Stimulated activated naive B cell treated with anti-CD40 and anti-IgM and Interleukin-4, amounts not matched to agents 10 μg/mL and 1 μg/mL and 100 μg/mL, for 72 hours (primary cell): ENCODE measurements around the gene TFAP2E.

Experiments
- ATAC-seq, 2 donors: fragments of 150-1000 bp; cut with Tn5 transposase; replicated peaks; 2 replicates each; pipeline ENCODE4 v1.10.0; 2021; ENCODE audit warnings: moderate library complexity in 1 of 2
- DNase-seq: peaks from one replicate; pipeline ENCODE4 v3.0.0; 2021
- H3K27ac Mint-ChIP-seq: one replicate; pipeline ENCODE4 v1.8.0; 2022; ENCODE audit warnings: mild to moderate bottlenecking, mixed read lengths
- H3K27me3 Mint-ChIP-seq, 2 donors: one replicate each; pipeline ENCODE4 v1.8.0; 2022; ENCODE audit warnings: mixed read lengths in 2 of 2
- H3K36me3 Mint-ChIP-seq, 2 donors: one replicate each; pipeline ENCODE4 v1.8.0; 2022; ENCODE audit warnings: mixed read lengths in 2 of 2, mild to moderate bottlenecking in 1 of 2
- H3K4me1 Mint-ChIP-seq, 2 donors: one replicate each; pipeline ENCODE4 v1.8.0; 2022; ENCODE audit warnings: mixed read lengths in 2 of 2, mild to moderate bottlenecking in 1 of 2
- H3K4me3 Mint-ChIP-seq, 2 donors: one replicate each; pipeline ENCODE4 v1.8.0; 2022; ENCODE audit warnings: mild to moderate bottlenecking in 2 of 2, mixed read lengths in 2 of 2, moderate library complexity in 1 of 2
- H3K9me3 Mint-ChIP-seq, 2 donors: one replicate each; pipeline ENCODE4 v1.8.0; 2022; ENCODE audit warnings: mixed read lengths in 2 of 2, mild to moderate bottlenecking in 1 of 2

Gene TFAP2E

DNA sequence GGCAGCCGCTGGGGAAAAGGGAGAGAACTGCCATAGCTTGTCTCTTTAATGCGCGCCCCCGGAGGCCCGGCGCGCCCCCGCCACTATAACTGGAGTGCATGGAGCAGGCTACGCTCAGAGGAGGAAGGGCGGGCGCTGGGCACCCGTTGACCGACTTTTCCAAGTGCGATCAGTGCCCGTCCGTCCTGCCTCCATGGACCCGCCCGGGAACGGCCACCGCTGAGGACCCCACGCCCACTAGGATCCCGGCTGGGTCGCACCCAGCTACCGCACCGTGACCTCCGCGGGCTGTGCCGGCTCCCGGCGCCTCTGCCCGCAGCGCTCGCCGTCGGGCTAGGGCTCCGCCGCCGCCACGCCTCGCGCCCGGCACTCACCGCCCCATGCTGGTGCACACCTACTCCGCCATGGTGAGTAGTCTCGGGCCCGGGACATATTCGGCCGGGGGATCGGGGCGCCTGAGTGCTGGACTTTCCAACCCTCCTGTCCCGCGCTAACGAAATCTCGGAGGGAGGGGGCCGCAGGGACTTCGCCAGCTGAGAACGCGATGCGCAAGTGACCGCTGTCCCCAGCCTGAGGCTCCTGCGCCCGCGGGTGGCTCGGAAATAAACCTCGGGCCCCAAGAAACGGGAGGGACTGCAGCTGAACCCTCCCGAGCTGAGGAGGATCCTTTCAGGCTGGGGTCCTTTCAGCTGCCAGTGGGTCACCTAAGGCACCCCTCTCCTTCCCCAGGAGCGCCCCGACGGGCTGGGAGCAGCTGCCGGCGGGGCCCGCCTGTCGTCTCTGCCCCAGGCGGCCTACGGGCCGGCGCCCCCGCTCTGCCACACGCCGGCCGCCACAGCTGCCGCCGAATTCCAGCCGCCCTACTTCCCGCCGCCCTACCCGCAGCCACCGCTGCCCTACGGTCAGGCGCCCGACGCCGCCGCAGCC is at the start of gene TFAP2E:
Gene TFAP2E (plus strand): TSS at position 117 of the 927 bp plus-strand sequence. CDS start 264 bp downstream, at position 381.
- no peak for ATAC-seq

DNA sequence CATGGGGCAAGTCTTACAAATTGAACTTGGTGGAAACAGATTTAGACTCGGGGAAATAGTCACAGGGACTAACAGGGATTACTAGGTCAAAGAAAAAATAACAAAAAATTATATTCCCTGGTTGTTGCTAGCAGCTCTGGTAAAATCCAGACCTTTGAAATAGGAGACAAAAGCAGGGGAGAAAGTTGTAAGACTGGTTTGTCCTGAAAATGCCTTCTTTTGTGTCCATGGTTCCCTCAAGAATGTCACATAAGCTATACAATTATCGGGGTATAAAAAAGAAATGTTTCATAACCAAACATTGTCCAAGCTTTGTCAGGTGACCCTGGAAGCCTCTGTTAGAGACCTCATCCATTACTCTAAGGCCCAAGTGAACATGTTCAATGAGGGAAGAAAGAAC is 49.0 kb upstream of the TFAP2E start:
- Mint-ChIP-seq H3K36me3 (peaks cover 21 to 44% of the 10 kb centered on the region in 2 donors), H3K9me3 (peaks cover 11 to 12% of the 10 kb centered on the region in 2 donors), H3K27me3 (no peaks in the 10 kb centered on the region), H3K4me1 (peaks cover 0 to 5% of the 10 kb centered on the region in 2 donors), H3K4me3 (no peak overlapping the region), H3K27ac (no peak overlapping the region)
- ATAC-seq, result no peak
- no peak for DNase-seq

More for the DNA sequence above, at the start of gene TFAP2E:
- peaks cover 27 to 33% of the 10 kb centered on the region in 2 donors for H3K4me1 Mint-ChIP-seq
- H3K27me3 Mint-ChIP-seq, result peaks cover 15 to 22% of the 10 kb centered on the region in 2 donors
- H3K27ac Mint-ChIP-seq, result no peak within 1 kb of the TSS
- H3K36me3 Mint-ChIP-seq, result peaks cover 0 to 3% of the 10 kb centered on the region in 2 donors
- H3K4me3 Mint-ChIP-seq, result peak within 1 kb of the TSS in 1 of 2 donors; percentile 38
- no peak for DNase-seq
- no peaks in the 10 kb centered on the region for H3K9me3 Mint-ChIP-seq

DNA sequence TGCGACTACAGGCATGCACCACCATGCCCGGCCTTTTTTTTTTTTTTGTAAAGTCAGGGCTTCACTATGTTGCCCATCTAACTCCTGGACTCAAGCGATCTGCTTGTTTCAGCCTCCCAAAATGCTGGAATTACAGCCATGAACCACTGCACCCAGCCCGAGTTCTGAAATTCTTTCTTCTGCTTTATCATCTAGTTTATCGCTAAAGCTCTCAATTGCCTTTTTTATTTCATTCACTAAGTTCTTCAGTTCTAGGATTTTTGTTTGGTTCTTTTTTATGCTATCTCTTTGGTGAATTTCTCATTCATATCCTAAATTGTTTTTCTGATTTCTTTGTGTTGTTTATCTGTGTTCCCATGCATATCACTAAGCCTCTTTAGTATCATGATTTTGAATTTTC is 42.9 kb upstream of the TFAP2E start:
- Mint-ChIP-seq H3K4me3 (no peak overlapping the region), H3K9me3 (peaks cover 16 to 21% of the 10 kb centered on the region in 2 donors), H3K4me1 (peaks cover 3 to 15% of the 10 kb centered on the region in 2 donors), H3K27ac (no peak overlapping the region), H3K27me3 (no peaks in the 10 kb centered on the region), H3K36me3 (peaks cover 32 to 54% of the 10 kb centered on the region in 2 donors)
- DNase-seq, result no peak
- no peak for ATAC-seq

DNA sequence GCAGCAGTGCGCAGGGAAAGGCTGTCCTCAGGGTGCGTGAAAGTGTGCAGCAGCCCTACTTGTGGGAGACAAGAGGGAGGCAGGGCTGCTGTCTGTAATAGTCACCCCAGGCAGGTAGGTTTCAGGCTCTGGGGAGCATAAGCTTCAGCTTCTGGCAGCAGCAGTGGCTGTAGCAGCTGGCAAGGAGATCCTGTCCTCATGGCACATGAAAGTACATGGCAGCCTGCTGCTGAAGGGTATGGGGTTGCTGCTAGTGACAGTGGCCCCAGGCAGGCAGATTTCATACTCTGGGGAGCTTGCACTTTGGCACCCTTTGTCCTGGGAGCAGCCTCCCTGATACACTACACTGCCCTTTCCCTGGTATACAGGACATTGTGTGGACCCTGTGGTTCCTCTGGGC is 42.2 kb upstream of the TFAP2E start:
- Mint-ChIP-seq H3K4me1 (peaks cover 3 to 15% of the 10 kb centered on the region in 2 donors), H3K4me3 (no peak overlapping the region)
- no peak for ATAC-seq

DNA sequence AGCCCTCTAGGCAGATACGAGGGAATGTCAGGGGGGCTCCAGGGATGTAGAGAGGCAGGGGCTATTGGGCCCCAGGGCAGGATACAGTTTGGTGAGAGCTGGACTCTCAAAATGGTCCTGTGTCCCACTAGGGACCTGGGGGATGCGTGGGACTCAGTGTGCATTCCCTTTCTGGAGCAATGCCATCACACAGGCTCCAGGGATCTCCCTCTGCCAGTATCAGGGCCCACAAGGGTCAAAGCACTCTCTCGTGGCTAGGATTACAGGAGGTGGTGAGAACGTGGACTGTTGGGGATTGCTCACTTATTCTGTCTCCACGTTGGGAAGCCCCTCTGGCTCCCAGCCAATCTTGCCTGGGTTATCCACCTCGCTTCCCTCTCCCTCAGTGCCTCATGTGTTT is 41.7 kb upstream of the TFAP2E start:
- no peak for ATAC-seq
- no peak for DNase-seq
- Mint-ChIP-seq H3K27me3 (no peaks in the 10 kb centered on the region), H3K27ac (no peak overlapping the region), H3K4me1 (peaks cover 3 to 15% of the 10 kb centered on the region in 2 donors), H3K4me3 (no peak overlapping the region), H3K9me3 (peaks cover 16 to 21% of the 10 kb centered on the region in 2 donors), H3K36me3 (peaks cover 32 to 49% of the 10 kb centered on the region in 2 donors)

More for the DNA sequence above, 42.2 kb upstream of the TFAP2E start:
- peaks cover 32 to 49% of the 10 kb centered on the region in 2 donors for H3K36me3 Mint-ChIP-seq
- no peak overlapping the region for H3K27ac Mint-ChIP-seq
- H3K27me3 Mint-ChIP-seq, result no peaks in the 10 kb centered on the region
- H3K9me3 Mint-ChIP-seq, result peaks cover 16 to 21% of the 10 kb centered on the region in 2 donors
- no peak for DNase-seq

DNA sequence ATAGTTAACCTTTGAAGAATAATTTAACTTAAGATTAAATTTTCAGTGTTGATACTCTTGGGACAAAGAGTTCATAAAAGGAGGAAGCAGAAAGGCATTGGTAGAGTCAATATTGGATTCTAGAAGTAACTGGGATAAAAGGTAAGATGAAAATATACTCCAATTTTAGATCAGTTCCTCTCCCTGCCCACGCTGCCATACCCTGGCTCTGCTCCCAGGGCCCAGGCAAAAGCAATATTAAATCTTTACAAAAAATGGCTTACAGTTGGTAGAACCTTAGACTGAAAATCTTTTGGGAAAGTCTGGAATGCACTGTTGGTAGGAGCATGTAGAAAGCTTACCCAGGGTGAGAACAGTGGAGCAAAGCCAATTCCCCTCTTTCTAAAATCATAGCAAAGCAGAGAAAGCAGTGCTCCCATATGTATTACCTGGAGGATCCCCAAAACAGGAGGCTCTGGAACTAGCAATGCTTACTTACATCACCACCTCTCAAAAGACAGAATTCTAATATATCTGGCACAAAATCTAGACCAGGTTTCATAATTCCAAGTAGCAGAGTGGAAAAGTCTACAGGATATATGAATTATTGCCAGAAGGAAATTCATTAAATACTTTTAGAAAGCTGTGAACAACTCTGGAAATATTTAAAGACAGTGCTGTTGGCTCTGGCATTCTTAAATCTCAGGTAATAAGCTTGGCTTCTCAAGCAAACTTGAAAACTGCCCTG is 40.5 kb upstream of the TFAP2E start:
- H3K4me3 Mint-ChIP-seq, result no peak overlapping the region
- no peak for DNase-seq
- H3K4me1 Mint-ChIP-seq, result peaks cover 3 to 21% of the 10 kb centered on the region in 2 donors
- H3K27me3 Mint-ChIP-seq, result no peaks in the 10 kb centered on the region
- H3K27ac Mint-ChIP-seq, result no peak overlapping the region
- peaks cover 13 to 19% of the 10 kb centered on the region in 2 donors for H3K9me3 Mint-ChIP-seq
- H3K36me3 Mint-ChIP-seq, result peaks cover 30 to 42% of the 10 kb centered on the region in 2 donors
- ATAC-seq, result no peak

DNA sequence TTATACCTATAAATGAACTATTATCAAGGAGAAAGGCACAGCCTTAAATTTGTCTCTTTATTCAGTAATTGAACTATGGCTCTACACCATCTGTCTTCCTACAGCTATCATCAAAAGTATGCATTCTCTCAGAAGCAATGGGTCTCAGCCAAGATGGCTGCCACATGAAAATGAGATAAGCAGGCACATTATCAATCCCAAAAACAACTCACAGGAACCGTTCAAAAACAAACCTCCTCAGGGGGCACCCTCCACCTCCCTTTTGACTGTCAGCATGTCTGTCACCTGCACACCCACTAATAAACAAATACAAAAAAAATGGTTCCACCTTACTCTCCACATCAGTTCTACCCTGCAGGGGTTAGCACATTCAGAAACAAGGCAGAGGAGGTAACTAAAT is 39.5 kb upstream of the TFAP2E start:
- H3K27ac Mint-ChIP-seq, result no peak overlapping the region
- DNase-seq, result no peak
- no peaks in the 10 kb centered on the region for H3K27me3 Mint-ChIP-seq
- H3K4me3 Mint-ChIP-seq, result no peak overlapping the region
- peaks cover 28 to 35% of the 10 kb centered on the region in 2 donors for H3K36me3 Mint-ChIP-seq
- peaks cover 3 to 21% of the 10 kb centered on the region in 2 donors for H3K4me1 Mint-ChIP-seq
- peaks cover 9 to 16% of the 10 kb centered on the region in 2 donors for H3K9me3 Mint-ChIP-seq
- ATAC-seq, result no peak

DNA sequence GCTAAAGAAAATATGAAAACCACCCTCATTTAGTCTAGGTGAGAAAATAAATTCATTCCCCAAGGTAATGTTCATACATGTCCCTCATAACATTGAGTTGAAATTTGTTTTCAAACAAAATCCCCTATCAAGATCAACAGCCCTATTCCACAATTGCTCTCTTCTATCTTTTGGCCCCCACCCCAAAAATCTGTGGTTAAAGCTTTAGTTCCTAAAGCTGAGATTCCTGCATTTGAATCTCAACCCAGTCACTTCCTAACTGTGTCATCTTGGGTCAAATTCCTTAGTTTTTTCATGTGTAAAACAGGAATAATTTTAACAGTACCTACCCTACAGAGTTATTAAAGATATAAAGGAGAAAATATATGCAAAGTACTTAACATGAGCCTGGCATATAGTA is 37.9 kb upstream of the TFAP2E start:
- peaks cover 17 to 38% of the 10 kb centered on the region in 2 donors for H3K4me1 Mint-ChIP-seq
- peaks cover 5 to 6% of the 10 kb centered on the region in 2 donors for H3K9me3 Mint-ChIP-seq
- DNase-seq, result no peak
- no peaks in the 10 kb centered on the region for H3K27me3 Mint-ChIP-seq
- H3K4me3 Mint-ChIP-seq, result no peak overlapping the region
- H3K27ac Mint-ChIP-seq, result no peak overlapping the region
- peaks cover 28 to 31% of the 10 kb centered on the region in 2 donors for H3K36me3 Mint-ChIP-seq
- ATAC-seq, result no peak

DNA sequence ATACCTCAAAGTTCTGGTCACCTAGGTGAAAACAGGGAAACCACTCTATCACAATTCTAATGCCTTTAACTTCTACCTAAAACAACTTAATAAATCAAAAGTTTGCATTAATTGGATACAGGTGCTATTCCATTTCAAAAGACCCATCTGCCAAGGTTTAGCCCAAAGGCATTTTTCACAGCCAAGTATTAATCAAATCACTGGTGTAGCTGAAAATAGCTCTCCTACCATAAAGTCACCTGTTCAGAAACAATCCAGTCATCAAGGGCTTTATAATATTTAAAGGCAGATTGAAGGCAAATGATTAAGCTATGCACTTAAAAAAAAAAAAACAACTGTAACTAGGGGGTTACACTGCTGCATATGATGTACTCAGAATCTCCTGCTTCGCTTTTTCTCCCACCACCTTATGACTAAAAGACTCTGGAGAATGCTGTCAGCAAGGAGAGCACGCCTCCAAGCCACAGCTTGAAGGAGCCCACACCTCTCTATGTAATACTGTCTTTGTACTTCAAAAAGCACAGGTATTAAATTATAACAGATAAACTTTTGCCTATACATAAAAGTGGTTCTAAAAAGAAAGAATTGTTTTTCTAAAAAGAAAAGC is 36.5 kb upstream of the TFAP2E start:
- H3K27me3 Mint-ChIP-seq, result no peaks in the 10 kb centered on the region
- no peak overlapping the region for H3K4me3 Mint-ChIP-seq
- ATAC-seq (no peak), DNase-seq (no peak)
- peaks cover 22 to 46% of the 10 kb centered on the region in 2 donors for H3K4me1 Mint-ChIP-seq
- peaks cover 28 to 30% of the 10 kb centered on the region in 2 donors for H3K36me3 Mint-ChIP-seq
- peaks cover 0 to 3% of the 10 kb centered on the region in 2 donors for H3K9me3 Mint-ChIP-seq
- H3K27ac Mint-ChIP-seq, result no peak overlapping the region

DNA sequence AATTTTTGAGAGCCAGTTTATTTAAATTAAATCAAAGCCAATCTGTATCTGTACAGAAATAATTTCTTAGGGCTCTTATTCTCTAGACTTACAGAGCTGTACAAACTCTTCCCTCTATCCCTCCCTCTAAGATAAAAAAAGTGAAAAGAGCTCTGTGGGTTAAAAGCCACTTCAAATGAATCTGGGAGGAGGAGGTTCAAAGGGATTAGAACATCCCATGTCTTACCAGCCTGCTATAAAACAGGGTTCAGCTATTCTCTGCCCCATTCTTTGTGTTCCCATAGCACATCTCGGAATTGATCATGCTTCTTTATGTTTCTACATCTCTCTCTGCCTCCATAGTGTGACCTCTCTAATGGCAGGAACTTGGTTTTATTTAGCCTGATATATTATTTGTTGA is 35.3 kb upstream of the TFAP2E start:
- H3K36me3 Mint-ChIP-seq, result peaks cover 27 to 33% of the 10 kb centered on the region in 2 donors
- H3K4me1 Mint-ChIP-seq, result peaks cover 22 to 48% of the 10 kb centered on the region in 2 donors
- DNase-seq, result no peak
- H3K27ac Mint-ChIP-seq, result no peak overlapping the region
- no peak overlapping the region for H3K4me3 Mint-ChIP-seq
- H3K27me3 Mint-ChIP-seq, result no peaks in the 10 kb centered on the region
- peaks cover 0 to 3% of the 10 kb centered on the region in 2 donors for H3K9me3 Mint-ChIP-seq
- ATAC-seq, result no peak

DNA sequence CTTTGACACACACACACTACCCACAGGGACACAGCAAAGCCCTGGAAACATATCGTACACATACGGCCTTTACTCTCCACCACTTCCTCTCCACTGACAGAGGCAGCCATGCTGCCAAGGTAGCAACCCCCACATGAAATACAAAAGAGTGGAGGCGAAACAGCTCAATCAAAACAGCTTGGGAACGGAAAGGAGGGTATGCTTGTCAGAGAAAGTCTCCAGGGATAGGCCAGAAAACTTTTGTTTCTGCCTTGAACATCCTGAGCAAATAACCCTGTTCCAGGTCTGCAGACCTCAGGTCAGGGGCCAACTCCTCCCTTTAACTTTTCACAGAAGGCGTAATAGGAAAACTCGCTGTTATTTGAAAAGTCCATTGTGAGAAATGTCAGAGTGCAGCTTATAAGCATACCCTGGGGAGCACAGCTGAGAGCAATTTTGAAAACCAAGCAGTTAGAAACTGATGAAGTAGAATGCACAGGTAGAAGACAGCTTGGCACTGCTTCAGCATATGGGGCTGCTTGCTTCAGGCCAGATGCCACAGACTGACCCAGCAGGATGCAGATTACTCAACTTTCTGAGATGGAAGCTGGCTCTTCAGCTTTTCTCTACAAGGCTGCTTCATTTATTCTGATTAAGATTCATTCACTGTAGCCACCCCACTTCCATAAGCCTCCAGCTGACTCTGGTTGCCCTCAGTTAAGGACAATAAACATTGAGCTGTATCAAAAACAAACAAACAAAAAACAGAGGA is 33.9 kb upstream of the TFAP2E start:
- DNase-seq, result no peak
- H3K27me3 Mint-ChIP-seq, result no peaks in the 10 kb centered on the region
- H3K4me3 Mint-ChIP-seq, result peak overlapping the region; percentile 23 to 41
- peaks cover 29 to 38% of the 10 kb centered on the region in 2 donors for H3K36me3 Mint-ChIP-seq
- peak overlapping the region; percentile 88 for H3K27ac Mint-ChIP-seq
- H3K9me3 Mint-ChIP-seq, result peaks cover 0 to 3% of the 10 kb centered on the region in 2 donors
- peak; percentile 71 to 76 for ATAC-seq
- peaks cover 21 to 50% of the 10 kb centered on the region in 2 donors for H3K4me1 Mint-ChIP-seq

DNA sequence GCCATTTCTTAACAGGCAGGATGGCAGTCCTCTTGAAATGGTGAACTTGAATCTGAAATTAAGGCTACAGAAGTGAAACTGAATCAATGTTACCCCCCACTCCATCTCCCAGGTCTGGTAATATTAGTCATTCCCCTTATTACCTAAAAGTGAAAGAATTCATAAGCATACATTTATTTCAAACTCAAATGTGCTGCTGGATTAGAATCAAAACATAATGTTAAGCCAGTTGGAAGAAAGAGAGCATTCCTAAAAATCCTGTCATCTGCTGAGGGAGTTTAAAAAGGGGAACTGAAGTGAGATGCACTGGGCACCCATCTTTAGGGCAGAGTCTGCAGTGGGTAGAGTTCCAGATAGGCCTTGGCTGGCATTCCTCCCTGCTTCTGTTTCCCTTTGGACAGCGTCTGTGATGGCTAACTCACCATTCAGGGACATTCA is 33.3 kb upstream of the TFAP2E start:
- DNase-seq (no peak), ATAC-seq (peak; percentile 75 to 79)
- H3K27ac Mint-ChIP-seq, result peak overlapping the region; percentile 88
- peaks cover 28 to 37% of the 10 kb centered on the region in 2 donors for H3K36me3 Mint-ChIP-seq
- peaks cover 21 to 51% of the 10 kb centered on the region in 2 donors for H3K4me1 Mint-ChIP-seq
- H3K27me3 Mint-ChIP-seq, result no peaks in the 10 kb centered on the region
- H3K9me3 Mint-ChIP-seq, result peaks cover 0 to 3% of the 10 kb centered on the region in 2 donors
- H3K4me3 Mint-ChIP-seq, result peak overlapping the region in 1 of 2 donors; percentile 23

DNA sequence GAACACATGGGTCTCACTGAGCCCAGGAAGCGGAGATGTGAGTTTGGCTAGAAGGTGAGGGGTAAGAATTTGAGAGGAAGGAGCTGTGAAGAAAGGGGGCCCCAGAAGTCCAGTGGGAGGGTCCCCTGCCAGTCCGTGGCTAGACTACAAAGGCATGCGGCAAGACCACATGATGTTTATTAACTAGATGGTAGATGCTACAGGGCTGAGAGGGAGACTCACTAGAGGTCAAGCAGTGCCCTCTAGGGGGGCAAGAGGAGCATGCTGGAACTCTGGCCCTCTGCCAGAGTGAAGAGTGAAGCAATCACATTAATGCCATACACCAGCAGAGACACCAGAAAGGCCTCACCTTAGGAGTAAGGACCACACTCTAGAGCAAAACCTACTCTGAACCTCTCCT is 28.1 kb upstream of the TFAP2E start:
- DNase-seq (no peak), ATAC-seq (peak; percentile 67 to 73)
- H3K36me3 Mint-ChIP-seq, result peaks cover 38 to 55% of the 10 kb centered on the region in 2 donors

More for the DNA sequence above, 28.1 kb upstream of the TFAP2E start:
- Mint-ChIP-seq H3K27me3 (no peaks in the 10 kb centered on the region), H3K9me3 (peaks cover 0 to under 1% of the 10 kb centered on the region in 2 donors), H3K4me1 (peaks cover 20 to 56% of the 10 kb centered on the region in 2 donors), H3K4me3 (no peak overlapping the region), H3K27ac (peak overlapping the region; percentile 39)
